RPMI8226 (cell line): Measurements from ENCODE around the gene RFPL4A.
A peak's percentile ranks its signal among the peaks of the same experiment; 100 is the strongest.
"Not testable (repeated sequence)": the region's sequence is repeated elsewhere in the genome, so short reads cannot be mapped to it uniquely, and the experiment has no call there.

Source experiments
- DNase-seq: peaks from one replicate; pipeline ENCODE4 v3.0.0-alpha.2; 2015

RFPL4A gene

DNA sequence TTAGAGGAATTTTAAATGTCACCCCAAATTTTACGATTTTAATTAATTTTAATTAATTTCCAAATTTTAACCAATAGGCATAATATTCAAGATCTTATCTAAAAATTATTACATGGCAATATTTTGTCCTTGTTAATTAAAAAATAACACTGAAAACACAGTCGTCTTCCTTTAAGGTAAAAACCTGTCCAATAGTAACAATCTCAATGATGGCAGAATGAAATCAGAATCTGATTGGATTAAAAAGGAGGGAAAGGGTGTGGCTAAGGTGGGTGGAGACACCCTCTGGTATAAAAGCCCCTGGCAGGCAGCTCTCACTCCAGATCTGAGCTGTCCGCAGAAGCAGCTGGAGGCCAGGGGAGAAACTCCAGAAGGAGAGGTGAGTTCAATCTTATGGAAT is at the start of gene RFPL4A:
Gene RFPL4A (plus strand): TSS at position 301 of the 400 bp plus-strand sequence. CDS start 2,704 bp downstream, outside the sequence.
- DNase-seq, result not testable (repeated sequence)

DNA sequence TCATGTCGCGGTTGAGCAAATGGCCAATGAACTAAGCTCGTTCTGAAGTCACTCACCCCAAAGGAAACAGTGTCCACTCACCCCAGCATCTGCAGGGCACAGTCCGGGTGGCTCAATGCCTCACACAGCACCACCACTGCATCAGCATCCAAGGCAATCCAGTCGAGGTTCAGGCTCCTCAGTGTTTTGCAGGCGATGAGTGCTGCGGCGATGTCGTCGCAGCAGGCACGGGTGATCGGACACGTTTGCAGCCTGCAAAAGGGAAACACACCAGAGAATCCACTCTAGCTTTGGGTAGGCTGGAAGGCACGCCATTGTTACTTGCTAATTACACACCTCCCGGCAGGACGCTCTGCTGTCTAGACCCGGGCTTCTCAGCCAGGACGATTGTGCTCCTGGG is 47.2 kb upstream of the RFPL4A start:
- no peak for DNase-seq

DNA sequence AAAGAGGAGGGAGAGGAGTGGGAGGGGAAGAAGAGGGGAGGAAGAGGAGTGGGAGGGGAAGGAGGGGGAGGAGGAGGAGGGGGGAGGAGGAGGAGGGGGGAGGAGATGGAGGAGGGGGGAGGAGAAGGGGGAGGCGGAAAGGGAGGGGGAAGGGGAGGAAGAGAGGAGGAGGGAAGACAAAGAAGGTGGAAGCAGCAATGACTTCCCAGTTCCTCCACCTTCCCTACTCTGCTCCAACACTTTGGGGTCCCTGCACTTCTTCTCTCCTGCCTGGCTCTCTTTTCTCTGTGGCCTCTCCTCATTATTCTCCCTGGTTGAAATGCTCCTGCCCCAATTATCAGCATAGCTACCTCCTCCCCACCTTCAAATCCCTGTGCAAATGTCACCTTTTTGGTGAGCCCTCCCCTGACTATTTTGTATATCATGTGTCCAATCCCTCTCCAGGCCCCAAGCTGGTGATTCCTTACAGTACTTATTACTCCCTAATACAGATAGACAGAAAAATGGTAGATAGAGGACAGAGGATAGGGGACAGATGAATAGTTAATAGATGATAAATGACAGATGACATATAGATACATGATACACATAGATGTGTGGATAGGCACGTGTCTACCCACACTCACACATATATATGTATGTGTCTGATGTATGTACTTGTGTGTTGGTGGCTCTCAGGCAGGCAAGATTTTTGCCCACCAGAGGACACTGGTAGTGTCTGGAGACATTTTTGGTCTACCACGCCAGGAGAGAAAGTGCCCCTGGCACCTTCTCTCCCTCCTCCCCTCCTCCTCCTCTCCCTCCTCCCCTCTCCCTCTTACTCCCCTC is 45.9 kb upstream of the RFPL4A start:
- DNase-seq, result no peak

DNA sequence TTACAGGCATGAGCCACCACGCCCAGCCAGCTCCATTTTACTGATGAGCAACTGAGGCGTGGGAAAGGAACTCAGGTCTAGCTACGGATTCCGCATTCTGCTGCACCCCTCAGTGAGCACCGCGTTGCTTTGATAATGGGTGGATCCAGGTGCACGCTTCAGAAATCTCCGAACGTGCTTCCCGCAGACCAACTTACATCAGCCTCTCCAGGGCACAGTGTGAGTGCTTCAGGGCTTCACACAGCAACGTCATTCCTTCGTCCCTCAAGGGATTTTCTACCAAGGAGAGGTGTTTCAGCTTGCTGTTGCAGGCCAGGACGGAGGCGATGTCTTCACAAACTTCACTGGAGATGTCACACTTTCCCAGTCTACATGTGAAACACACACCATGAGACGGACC is 42.4 kb upstream of the RFPL4A start:
- no peak for DNase-seq

DNA sequence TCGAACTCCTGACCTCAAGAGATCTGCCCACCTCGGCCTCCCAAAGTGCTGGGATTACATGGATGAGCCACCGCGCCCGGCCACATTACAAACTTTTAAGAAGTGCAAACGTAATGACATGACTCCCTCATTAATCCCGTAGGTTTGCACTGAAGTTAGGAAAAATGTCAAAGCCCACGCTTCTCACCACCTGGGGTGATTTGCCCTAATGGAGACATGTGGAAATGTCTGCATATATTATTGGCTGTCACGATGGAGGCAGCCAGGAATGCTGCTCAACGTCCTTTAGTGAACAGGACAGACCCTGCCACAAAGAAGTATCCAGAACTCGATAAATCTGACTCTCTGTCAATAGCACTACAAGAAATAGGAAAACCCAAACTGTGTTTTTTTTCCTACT is 41.6 kb upstream of the RFPL4A start:
- DNase-seq, result no peak

DNA sequence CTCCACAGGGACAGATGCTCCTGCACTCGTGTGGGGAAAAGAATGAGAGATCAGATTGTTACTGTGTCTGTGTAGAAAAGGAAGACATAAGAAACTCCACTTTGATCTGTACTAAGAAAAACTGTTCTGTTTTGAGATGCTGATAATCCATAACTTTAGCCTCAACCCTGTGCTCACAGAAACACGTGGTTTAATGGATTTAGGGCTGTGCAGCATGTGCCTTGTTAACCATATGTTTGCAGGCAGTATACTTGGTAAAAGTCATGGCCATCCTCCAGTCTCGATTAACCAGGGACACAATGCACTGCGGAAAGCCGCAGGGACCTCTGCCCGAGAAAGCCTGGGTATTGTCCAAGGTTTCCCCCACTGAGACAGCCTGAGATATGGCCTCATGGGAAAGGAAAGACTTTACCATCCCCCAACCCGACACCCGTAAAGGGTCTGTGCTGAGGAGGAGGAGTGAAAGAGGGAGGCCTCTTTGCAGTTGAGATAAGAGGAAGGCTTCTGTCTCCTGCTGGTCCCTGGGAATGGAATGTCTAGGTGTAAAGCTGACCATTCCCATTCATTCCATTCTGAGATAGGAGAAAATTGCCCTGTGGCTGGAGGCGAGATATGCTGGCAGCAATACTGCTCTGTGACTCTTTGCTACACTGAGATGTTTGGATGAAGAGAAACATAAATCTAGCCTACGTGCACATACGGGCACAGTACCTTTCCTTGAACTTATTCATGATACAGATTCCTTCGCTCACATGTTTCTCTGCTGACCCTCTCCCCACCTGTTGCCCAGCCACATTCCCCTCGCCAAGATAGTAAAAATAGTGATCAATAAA is 40.8 kb upstream of the RFPL4A start:
- not testable (repeated sequence) for DNase-seq

DNA sequence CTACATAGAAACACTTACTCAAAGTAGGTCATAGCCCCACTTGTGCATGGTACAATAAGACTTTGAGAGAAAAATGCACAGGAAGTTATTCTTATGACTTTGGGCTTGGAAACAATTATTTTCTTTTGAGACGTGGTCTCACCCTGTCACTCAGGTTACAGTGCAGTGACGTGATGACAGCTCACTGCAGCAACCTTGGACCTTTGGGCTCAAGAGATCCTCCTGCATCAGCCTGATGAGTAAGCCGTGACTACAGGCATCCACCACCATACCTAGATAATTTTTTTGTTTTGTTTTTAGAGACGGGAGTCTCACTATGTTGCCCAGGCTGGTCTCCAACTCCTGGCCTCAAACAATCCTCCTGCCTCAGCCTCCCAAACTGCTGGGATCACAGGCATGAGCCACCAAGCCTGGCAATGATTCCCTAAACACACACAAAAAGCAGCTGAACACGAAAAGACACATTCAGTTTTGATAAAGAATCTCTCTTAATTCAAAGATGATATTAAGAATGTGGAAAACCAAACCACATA is 38.6 kb upstream of the RFPL4A start:
- no peak for DNase-seq

DNA sequence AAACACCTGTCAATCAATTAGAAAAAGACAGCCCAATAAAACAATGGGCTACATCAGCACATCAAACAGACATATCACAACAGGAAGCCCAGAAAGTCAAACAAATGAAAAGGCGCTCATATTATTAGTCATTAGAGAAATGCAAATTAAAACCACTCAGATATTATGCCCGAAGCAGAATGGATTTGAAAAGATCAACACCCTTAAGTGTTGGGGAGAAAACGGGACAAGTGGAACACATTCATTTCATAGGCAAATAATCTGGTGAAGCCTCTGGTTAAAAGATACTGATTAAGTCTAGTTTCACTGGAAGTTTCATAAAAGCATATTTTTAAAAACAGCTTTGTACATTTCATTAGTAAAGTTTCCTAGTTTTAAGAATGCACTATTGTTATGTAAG is 38.1 kb upstream of the RFPL4A start:
- no peak for DNase-seq

DNA sequence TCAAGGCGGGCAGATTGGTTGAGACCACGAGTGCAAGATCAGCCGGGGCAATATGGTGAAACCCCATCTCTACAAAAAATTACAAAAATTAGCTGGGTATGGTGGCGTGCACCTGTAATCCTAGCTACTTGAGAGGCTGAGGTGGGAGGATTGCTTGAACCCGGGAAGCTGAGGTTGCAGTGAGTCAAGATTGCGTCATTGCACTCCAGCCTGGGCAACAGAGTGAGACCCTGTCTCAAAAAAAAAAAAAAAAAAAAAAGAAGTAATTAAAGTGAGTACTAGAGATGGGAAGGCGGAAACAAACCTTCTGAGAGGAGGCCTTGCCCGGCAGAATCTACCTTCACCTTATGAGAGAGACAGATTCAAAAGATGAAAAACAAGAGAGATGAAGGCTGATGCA is 35.4 kb upstream of the RFPL4A start:
- no peak for DNase-seq

DNA sequence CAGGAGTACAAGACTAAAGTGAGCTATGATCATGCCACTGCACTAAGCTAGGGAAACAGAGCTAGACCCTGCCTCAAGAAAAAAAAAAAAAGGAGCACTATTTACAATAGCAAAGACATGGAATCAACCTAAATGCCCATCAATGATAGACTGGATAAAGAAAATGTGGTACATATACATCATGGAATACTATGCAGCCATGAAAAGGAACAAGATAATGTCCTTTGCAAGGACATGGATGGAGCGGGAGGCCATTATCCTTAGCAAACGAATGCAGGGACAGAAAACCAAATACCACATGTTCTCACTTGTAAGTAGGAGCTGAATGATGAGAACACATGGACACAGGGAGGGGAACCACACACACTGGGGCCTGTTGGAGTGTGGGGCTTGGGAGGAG is 28.5 kb upstream of the RFPL4A start:
- not testable (repeated sequence) for DNase-seq

DNA sequence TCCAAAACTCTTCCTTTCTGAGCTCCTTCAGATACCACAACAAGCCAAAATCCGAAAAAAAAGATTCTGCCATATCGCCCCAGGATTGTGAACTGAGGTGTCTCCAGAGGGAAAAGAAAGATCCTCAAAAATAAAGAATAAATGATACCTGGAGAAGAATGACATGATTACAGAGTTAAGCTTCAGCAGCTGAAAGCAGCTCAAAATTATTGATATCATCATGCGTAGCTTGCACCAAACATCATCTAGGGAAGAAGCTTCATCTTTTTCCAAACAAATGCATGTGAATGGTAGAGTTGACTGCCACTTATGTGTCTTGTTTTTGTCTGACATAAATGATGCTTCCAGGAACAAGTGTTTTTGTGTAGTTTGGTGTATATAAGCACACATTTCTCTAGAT is 20.6 kb upstream of the RFPL4A start, which contains the start of gene NLRP9:
Gene NLRP9 (minus strand): TSS at position 101 of the 400 bp plus-strand sequence. CDS start 28 bp downstream, at position 73.
- no peak for DNase-seq

DNA sequence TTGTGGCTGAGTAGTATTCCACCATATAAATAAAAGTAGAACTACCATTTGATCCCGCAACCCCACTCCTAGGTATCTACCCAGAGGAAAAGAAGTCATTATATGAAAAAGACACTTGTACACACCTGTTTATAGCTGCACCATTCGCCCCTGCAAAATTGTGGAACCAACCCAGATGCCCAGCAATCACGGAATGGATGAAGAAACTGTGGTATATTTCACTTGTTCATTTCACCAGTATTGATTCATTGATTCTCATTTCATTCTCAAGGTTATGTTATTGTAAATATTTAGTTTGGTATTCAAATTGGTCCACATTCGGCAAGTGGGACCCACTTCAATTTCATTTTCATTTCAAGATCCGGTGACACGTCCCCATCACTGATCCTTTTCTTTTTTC is 8.2 kb upstream of the RFPL4A start:
- no peak for DNase-seq

DNA sequence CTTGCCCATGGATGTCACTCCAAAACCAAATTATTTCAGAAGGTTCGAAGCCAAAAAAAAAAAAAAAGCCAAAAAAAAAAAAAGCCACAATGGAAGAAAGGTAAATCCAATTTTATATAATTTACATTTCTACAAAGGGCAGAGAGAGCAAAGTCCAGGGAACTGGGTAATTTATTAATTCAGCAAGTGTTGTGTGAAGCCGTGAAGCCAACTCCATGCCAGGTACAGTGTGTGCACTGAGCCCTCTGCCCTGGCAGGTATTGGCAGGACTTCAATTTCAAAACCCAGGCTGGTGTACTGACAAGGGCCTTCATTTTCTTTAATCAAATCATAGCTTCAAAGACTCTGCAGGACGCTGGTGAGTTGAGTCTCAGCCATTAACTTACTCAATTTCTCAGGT is 5.5 kb upstream of the RFPL4A start:
- no peak for DNase-seq

DNA sequence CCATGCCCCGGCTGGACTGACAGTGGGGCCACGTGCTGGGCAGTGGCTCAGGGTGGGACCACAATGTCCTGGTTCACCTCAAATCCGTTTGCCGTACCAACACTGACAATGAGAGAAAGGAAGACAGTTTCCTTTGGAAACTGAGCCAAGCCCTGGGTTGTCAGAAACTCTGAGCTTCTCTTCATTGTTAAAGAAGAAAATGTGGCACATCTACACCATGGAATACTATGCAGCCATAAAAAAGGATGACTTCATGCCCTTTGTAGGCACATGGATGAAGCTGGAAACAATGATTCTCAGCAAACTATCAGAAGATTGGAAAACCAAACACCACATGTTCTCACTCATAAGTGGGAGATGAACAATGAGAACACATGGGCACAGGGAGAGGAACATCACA is 2.1 kb upstream of the RFPL4A start:
- DNase-seq, result not testable (repeated sequence)

DNA sequence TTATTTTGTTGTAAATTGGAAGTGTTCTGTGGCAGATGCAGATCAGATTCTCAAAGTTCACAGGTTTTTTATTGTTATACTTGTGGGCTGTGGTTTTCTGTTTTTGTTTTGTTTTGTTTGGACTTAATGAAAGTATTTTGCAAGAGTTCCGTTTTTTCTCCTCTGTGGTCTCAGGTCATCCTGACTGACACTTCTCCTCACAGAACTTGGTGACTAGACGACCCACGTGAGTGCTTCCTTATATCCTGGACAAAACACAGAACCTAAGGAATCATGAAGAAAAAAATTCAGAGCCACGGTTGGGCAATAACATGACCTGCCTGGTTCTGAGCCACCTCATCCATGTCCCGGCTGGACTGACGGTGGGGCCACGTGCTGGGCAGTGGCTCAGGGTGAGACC is 7.6 kb downstream of the RFPL4A start:
- no peak for DNase-seq

DNA sequence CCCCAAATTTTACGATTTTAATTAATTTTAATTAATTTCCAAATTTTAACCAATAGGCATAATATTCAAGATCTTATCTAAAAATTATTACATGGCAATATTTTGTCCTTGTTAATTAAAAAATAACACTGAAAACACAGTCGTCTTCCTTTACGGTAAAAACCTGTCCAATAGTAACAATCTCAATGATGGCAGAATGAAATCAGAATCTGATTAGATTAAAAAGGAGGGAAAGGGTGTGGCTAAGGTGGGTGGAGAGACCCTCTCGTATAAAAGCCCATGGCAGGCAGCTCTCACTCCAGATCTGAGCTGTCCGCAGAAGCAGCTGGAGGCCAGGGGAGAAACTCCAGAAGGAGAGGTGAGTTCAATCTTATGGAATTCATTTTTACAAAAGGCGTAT is 9.9 kb downstream of the RFPL4A start, which contains the start of gene RFPL4AL1:
Gene RFPL4AL1 (plus strand): TSS at position 301 of the 400 bp plus-strand sequence. CDS start 2,687 bp downstream, outside the sequence.
- not testable (repeated sequence) for DNase-seq

DNA sequence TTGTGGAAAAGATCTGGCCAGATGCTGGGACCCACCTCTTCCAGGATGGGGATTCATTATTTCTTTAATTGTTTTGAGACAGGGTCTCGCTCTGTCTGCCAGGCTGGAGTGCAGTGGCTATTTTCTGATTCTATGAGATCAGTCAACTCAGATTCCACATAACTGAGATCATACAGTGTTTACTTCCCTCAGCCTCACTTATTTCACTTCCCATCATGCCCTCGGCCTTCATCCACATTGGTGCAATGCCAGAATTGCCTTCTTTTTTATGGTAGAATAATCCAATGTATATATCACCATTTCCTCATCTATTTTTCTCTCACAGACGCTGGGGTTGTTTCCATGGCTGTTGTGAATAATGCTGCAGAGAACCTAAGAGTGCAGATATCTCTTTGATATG is 10.7 kb downstream of the RFPL4A start:
- DNase-seq, result not testable (repeated sequence)

DNA sequence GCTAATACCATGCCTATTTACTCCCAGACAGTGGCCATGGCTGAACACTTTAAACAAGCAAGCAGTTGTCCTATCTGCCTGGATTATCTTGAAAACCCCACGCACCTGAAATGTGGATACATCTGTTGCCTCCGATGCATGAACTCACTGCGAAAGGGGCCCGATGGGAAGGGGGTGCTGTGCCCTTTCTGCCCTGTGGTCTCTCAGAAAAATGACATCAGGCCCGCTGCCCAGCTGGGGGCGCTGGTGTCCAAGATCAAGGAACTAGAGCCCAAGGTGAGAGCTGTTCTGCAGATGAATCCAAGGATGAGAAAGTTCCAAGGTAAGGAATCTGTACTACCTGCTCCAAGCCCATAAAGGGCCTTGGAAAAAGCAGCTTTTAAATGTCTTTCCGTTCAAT is 18.6 kb downstream of the RFPL4A start:
- DNase-seq, result peak; percentile 47

DNA sequence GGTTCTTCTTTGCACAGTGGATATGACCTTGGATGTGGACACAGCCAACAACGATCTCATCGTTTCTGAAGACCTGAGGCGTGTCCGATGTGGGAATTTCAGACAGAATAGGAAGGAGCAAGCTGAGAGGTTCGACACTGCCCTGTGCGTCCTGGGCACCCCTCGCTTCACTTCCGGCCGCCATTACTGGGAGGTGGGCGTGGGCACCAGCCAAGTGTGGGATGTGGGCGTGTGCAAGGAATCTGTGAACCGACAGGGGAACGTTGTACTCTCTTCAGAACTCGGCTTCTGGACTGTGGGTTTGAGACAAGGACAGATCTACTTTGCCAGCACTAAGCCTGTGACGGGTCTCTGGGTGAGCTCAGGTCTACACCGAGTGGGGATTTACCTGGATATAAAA is 19.4 kb downstream of the RFPL4A start:
- no peak for DNase-seq

DNA sequence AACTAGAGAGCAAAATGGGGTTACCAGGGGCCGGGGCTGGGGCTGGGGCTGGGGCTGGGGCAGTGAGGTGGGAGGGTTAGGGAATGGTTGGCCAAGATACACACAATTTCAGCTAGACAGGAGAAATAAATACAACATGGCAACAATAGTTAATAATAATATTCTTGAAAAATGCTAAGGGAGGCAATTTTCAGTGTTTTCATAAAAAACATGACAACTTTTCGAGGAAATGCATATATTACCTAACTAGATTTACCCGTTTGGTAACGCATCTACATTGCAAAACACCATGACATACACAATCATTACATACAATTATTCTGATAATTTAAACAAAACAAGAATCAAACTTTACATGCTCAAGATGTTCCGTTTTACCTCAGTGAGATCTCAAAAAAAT is 22.2 kb downstream of the RFPL4A start:
- DNase-seq, result no peak

DNA sequence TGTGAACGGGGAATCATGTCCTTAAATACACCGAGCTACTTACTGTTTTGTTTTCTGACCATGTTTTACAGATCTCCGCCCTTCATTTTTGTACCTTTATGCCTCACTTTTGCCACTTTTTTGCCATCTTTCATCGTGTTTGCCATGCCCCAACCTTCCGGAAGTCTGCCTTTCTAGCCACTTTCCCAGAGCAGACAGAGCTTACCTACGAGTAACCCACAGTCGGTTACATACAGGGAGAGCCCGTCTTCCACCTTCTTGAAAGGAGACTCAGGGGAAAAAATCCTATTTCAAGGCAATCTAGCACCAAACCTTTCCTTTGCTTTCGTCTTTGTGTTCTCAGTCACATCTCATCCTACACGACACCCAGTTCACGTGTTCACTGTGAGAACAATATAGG is 36.1 kb downstream of the RFPL4A start:
- no peak for DNase-seq

DNA sequence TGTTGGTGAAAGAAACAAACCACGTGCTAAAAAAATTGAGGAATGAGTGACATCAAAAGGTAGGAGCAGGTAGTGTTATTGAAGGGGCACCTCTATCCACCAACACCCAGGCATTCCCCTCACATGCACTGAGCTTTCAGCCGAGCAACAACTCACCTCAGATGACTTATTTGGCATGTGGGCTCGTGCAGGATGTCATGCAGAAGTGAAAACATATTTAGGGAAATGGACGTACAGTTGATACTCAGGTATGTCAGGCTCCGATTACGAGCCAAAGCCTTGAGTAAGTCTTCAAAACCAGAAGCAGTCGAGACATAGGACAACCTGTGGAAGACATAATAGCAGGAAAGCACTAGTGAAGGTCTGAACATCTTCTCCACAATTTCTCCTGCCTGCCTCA is 42.5 kb downstream of the RFPL4A start:
- no peak for DNase-seq

DNA sequence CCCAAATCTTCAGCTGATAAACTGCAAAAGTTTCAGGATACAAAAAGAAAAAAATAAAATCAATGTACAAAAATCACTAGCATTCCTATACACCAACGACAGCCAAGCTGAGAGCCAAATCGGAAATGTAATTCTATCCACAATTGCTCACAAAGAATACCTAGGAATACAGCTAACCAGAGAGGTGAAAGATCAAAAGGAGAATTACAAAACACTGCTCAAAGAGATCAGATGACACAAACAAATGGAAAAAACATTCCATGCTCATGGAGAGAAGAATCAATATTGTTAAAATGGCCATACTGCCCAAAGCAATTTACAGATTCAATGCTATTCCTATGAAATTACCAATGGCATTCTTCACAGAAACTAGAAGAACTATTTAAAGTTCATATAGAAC is 43.4 kb downstream of the RFPL4A start:
- no peak for DNase-seq
